Parathyroid adenoma (tissue), 2 donors: ENCODE measurements around the gene ZIK1.

Experiments
- H2AFZ ChIP-seq: fragments of 300-600 bp; sonication (generic); one replicate; pipeline ENCODE4 v1.7.0; 2017; ENCODE audit warnings: antibody characterized with exemption, mild to moderate bottlenecking
- H3K27ac ChIP-seq: fragments of 300-600 bp; sonication (generic); one replicate; pipeline ENCODE4 v1.7.0; 2017
- H3K27me3 ChIP-seq: fragments of 300-600 bp; sonication (generic); one replicate; pipeline ENCODE4 v1.7.0; 2017; ENCODE audit warnings: low read length; ENCODE audit not compliant: control insufficient read depth, insufficient read depth
- H3K36me3 ChIP-seq: fragments of 300-600 bp; sonication (generic); one replicate; pipeline ENCODE4 v1.7.0; 2017; ENCODE audit warnings: low read length; ENCODE audit not compliant: control insufficient read depth, insufficient read depth
- H3K4me1 ChIP-seq: fragments of 300-600 bp; sonication (generic); one replicate; pipeline ENCODE4 v1.7.0; 2017; ENCODE audit warnings: control low read depth
- H3K4me2 ChIP-seq: fragments of 300-600 bp; sonication (generic); one replicate; pipeline ENCODE4 v1.7.0; 2017; ENCODE audit warnings: low read length
- H3K4me3 ChIP-seq: fragments of 300-600 bp; sonication (generic); one replicate; pipeline ENCODE4 v1.7.0; 2017; ENCODE audit warnings: low read depth, low read length
- H3K79me2 ChIP-seq: fragments of 300-600 bp; sonication (generic); one replicate; pipeline ENCODE4 v1.7.0; 2017; ENCODE audit warnings: control low read depth
- H3K9ac ChIP-seq: fragments of 300-600 bp; sonication (generic); one replicate; pipeline ENCODE4 v1.7.0; 2017; ENCODE audit warnings: mild to moderate bottlenecking
- H3K9me3 ChIP-seq: fragments of 300-600 bp; sonication (generic); one replicate; pipeline ENCODE4 v1.7.0; 2017; ENCODE audit warnings: low read length; ENCODE audit not compliant: control insufficient read depth
- TF ChIP-seq, protein P1 (sequence below): fragments of 300-600 bp; sonication (generic); IDR thresholded peaks from one replicate; pipeline ENCODE4 v1.7.0; 2017; ENCODE audit warnings: antibody characterized with exemption, mild to moderate bottlenecking
- donor health status: primary hyperparathyroidism.

The ZIK1 gene

DNA sequence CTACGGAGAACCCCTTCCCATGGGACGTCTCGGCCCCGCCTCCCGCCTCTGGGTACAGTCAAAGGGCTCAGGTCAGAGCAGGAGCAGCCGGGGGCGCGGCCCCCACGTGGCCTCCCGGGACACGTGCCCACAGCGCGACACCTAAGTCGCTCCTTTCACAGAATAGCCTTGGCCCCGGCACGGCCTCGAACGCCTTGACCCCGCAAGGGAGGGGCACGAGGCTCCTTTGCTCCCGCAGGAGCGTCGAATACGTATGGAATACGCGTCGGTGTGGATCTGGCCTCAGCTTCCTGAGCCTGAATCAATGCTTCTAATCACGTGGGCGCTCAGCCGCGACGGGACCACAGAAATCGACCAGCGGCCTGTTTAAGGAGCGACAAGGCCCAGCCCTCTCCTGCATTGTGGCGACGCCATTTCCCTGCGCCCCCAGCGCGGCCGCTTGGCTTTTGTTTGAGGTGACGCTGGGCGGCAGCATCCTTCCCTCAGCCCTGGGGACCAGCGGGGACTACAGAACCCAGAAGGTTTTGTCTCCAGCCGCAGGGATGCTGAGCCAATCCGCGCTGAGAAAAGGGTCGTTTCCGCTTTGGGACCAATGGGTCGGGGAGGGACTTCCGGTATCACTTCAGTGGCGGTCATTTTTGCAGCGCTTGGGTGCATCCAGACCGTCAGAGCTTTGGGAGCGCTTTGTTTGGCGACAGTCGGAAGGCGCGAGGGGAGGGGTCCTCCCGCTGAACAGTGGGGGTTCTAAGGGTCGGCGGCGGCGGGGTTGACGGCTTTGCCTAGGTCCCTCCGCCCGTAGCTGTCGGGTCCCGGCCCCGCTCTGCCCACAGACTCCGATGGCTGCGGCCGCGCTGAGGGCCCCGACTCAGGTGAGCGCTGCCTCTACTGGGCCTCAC, at the start of gene ZIK1:
ZIK1 (plus strand) TSS at position 625 of the 896 bp plus-strand sequence; CDS start at position 837, 212 bp downstream.
- no peaks in the 10 kb centered on the region for H3K9me3 ChIP-seq
- peak within 1 kb of the TSS; percentile 31 for H3K9ac ChIP-seq
- H3K36me3 ChIP-seq, result no peaks in the 10 kb centered on the region
- TF ChIP-seq, protein P1, sequence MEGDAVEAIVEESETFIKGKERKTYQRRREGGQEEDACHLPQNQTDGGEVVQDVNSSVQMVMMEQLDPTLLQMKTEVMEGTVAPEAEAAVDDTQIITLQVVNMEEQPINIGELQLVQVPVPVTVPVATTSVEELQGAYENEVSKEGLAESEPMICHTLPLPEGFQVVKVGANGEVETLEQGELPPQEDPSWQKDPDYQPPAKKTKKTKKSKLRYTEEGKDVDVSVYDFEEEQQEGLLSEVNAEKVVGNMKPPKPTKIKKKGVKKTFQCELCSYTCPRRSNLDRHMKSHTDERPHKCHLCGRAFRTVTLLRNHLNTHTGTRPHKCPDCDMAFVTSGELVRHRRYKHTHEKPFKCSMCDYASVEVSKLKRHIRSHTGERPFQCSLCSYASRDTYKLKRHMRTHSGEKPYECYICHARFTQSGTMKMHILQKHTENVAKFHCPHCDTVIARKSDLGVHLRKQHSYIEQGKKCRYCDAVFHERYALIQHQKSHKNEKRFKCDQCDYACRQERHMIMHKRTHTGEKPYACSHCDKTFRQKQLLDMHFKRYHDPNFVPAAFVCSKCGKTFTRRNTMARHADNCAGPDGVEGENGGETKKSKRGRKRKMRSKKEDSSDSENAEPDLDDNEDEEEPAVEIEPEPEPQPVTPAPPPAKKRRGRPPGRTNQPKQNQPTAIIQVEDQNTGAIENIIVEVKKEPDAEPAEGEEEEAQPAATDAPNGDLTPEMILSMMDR, result no peak
- H3K27ac ChIP-seq, result peak within 1 kb of the TSS; percentile 65
- H3K79me2 ChIP-seq, result peaks cover 26% of the 10 kb centered on the region
- H3K4me1 ChIP-seq, result peaks cover 15% of the 10 kb centered on the region
- H3K4me2 ChIP-seq, result peak within 1 kb of the TSS; percentile 97
- H3K4me3 ChIP-seq, result peak within 1 kb of the TSS; percentile 87
- H2AFZ ChIP-seq, result peak within 1 kb of the TSS; percentile 100
- H3K27me3 ChIP-seq, result no peaks in the 10 kb centered on the region

DNA sequence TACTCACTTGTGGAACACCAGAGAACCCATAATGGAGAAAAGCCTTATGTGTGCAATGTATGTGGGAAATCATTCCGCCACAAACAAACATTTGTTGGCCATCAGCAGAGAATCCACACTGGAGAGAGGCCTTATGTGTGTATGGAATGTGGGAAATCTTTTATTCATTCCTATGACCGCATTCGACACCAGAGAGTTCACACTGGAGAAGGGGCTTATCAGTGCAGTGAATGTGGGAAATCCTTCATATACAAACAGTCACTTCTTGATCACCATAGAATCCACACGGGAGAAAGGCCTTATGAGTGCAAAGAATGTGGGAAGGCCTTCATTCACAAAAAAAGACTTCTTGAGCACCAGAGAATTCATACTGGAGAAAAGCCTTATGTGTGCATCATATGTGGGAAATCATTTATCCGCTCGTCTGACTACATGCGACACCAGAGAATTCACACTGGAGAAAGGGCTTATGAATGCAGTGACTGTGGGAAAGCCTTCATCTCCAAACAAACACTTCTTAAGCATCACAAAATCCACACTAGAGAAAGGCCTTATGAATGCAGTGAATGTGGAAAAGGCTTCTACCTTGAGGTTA, 45.9 kb upstream of the ZIK1 start:
- H3K4me3 ChIP-seq, result no peak overlapping the region
- H2AFZ ChIP-seq, result no peak overlapping the region
- H3K9me3 ChIP-seq, result peaks cover 6% of the 10 kb centered on the region
- no peak overlapping the region for H3K27ac ChIP-seq
- H3K36me3 ChIP-seq, result peaks cover 5% of the 10 kb centered on the region
- H3K4me1 ChIP-seq, result no peaks in the 10 kb centered on the region
- no peak overlapping the region for H3K4me2 ChIP-seq
- H3K27me3 ChIP-seq, result no peaks in the 10 kb centered on the region
- TF ChIP-seq, protein P1, result no peak
- H3K79me2 ChIP-seq, result no peaks in the 10 kb centered on the region
- no peak overlapping the region for H3K9ac ChIP-seq

DNA sequence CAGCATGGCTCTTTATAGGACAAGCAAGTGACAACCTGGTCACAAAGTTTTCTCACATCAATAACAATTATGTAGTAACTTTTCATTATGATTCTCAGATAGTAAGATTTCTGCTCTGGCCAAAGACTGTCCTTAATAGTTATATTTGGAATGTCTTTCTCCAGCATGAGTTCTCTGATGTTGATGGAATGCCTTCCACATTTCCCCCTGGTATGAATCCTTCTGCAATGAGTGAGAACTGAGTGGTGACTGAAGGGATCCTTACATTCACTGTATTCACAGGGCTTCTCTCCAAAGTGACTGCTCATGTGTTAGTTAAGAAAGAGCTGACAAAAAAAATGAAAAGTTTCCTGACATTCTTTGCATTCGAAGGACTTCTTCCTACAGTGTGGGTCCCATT, 37.4 kb upstream of the ZIK1 start:
- Histone ChIP-seq H3K27me3 (no peaks in the 10 kb centered on the region), H3K4me1 (no peaks in the 10 kb centered on the region), H2AFZ (no peak overlapping the region), H3K9ac (no peak overlapping the region), H3K36me3 (peaks cover 21% of the 10 kb centered on the region), H3K79me2 (no peaks in the 10 kb centered on the region), H3K9me3 (peaks cover 7% of the 10 kb centered on the region), H3K4me2 (no peak overlapping the region), H3K4me3 (no peak overlapping the region), H3K27ac (no peak overlapping the region)
- TF ChIP-seq, protein P1, result no peak

DNA sequence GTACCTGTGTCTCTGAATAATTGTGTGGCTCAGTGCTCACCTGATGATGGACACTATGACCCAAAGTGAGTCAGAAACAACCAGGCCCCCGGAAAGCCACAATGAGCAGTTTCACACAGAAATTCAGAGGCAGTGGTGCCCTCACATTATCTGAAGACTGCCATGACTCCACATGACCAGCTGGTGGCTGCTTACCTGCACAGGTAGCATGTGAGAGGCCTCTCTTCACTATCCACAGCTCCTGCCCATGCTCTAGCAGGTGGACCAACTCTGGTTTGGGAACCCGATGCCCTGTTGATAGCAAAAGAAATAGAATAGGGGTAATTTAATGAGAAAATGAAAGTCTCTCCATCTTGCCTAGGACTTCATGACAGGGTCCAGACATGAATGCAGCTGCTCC, 31.5 kb upstream of the ZIK1 start:
- Histone ChIP-seq H2AFZ (no peak overlapping the region), H3K79me2 (peaks cover 16% of the 10 kb centered on the region), H3K4me2 (no peak overlapping the region), H3K27ac (no peak overlapping the region), H3K4me1 (no peaks in the 10 kb centered on the region), H3K9me3 (no peaks in the 10 kb centered on the region), H3K36me3 (peaks cover 2% of the 10 kb centered on the region), H3K9ac (no peak overlapping the region), H3K4me3 (no peak overlapping the region), H3K27me3 (no peaks in the 10 kb centered on the region)
- TF ChIP-seq, protein P1, result no peak
